WTC11 (cell line): ENCODE results near the gene SCAI. TPM values are rescaled to one million over a fixed set of nuclear protein-coding genes. Genes with fewer than 3 reads are reported as not detected.

Source experiments
- ATAC-seq: fragments of 200-7000 bp; cut with Tn5 transposase; 2 replicates; pipeline ENCODE4 v1.10.0; 2021; ENCODE audit warnings: mild to moderate bottlenecking, moderate library complexity
- CTCF ChIA-PET: fragments of 300-600 bp; sonication (Branson Sonifier 250); formaldehyde crosslinking; loops from one replicate; lab custom pipeline; 2021; ENCODE audit warnings: antibody characterized with exemption; lab: Charles Lee
- POLR2A ChIA-PET: fragments of 350-600 bp; sonication (Branson Sonifier 250); formaldehyde crosslinking; loops from one replicate; lab custom pipeline; 2021; ENCODE audit warnings: antibody characterized with exemption; lab: Charles Lee
- DNase-seq: peaks from one replicate; pipeline ENCODE4 v3.0.0; 2021; ENCODE audit warnings: low spot score
- H3K27ac Mint-ChIP-seq: 2 replicates; pipeline ENCODE4 v1.8.0; 2021; ENCODE audit warnings: mixed read lengths
- H3K27me3 Mint-ChIP-seq: 2 replicates; pipeline ENCODE4 v1.8.0; 2021; ENCODE audit warnings: low read depth, mild to moderate bottlenecking, moderate library complexity, mixed read lengths
- H3K36me3 Mint-ChIP-seq: 2 replicates; pipeline ENCODE4 v1.8.0; 2021; ENCODE audit warnings: mixed read lengths
- H3K4me1 Mint-ChIP-seq: 2 replicates; pipeline ENCODE4 v1.8.0; 2022; ENCODE audit warnings: mixed read lengths
- H3K4me3 Mint-ChIP-seq: 2 replicates; pipeline ENCODE4 v1.8.0; 2021; ENCODE audit warnings: mild to moderate bottlenecking, moderate library complexity, mixed read lengths
- H3K9me3 Mint-ChIP-seq: 2 replicates; pipeline ENCODE4 v1.8.0; 2021; ENCODE audit warnings: mixed read lengths
- FOXP4 ChIP-seq: sonication (generic); formaldehyde crosslinking; IDR thresholded peaks from 2 replicates; pipeline ENCODE4 v1.8.0; 2022; ENCODE audit warnings: mild to moderate bottlenecking, missing genetic modification reagents
- JUN ChIP-seq: sonication (generic); formaldehyde crosslinking; IDR thresholded peaks from 2 replicates; pipeline ENCODE4 v1.8.0; 2023; ENCODE audit warnings: mild to moderate bottlenecking, missing genetic modification reagents
- KAT7 ChIP-seq: sonication (generic); formaldehyde crosslinking; IDR thresholded peaks from 2 replicates; pipeline ENCODE4 v1.8.1; 2023; ENCODE audit warnings: missing genetic modification reagents, mild to moderate bottlenecking, borderline replicate concordance
- MAX ChIP-seq: sonication (generic); formaldehyde crosslinking; IDR thresholded peaks from 2 replicates; pipeline ENCODE4 v1.8.0; 2022; ENCODE audit warnings: mild to moderate bottlenecking, missing genetic modification reagents
- MXD4 ChIP-seq: fragments of 250-450 bp; sonication (Bioruptor Pico); IDR thresholded peaks from 2 replicates; pipeline ENCODE4 v1.8.0; 2021; ENCODE audit warnings: mild to moderate bottlenecking, moderate library complexity, borderline replicate concordance
- NR1H2 ChIP-seq: sonication (generic); formaldehyde crosslinking; IDR thresholded peaks from 2 replicates; pipeline ENCODE4 v1.9.0; 2021; ENCODE audit warnings: mild to moderate bottlenecking, moderate library complexity, missing genetic modification reagents
- PRRX2 ChIP-seq: fragments of 250-450 bp; sonication (Bioruptor Pico); IDR thresholded peaks from 2 replicates; pipeline ENCODE4 v1.8.0; 2021; ENCODE audit warnings: mild to moderate bottlenecking
- RELA ChIP-seq: sonication (generic); formaldehyde crosslinking; IDR thresholded peaks from 2 replicates; pipeline ENCODE4 v1.8.1; 2022; ENCODE audit warnings: missing genetic modification reagents, mild to moderate bottlenecking, borderline replicate concordance
- TCF7 ChIP-seq: sonication (generic); formaldehyde crosslinking; IDR thresholded peaks from 2 replicates; pipeline ENCODE4 v1.8.0; 2022; ENCODE audit warnings: mild to moderate bottlenecking, low read depth, missing genetic modification reagents, moderate library complexity
- USF2 ChIP-seq: sonication (generic); formaldehyde crosslinking; IDR thresholded peaks from 2 replicates; pipeline ENCODE4 v1.8.1; 2023; ENCODE audit warnings: mild to moderate bottlenecking, missing genetic modification reagents, moderate library complexity
- ZNF263 ChIP-seq: sonication (generic); formaldehyde crosslinking; IDR thresholded peaks from 2 replicates; pipeline ENCODE4 v1.8.1; 2022; ENCODE audit warnings: low read depth, mild to moderate bottlenecking, moderate library complexity, missing genetic modification reagents
- ZNF423 ChIP-seq: fragments of 250-450 bp; sonication (Bioruptor Pico); IDR thresholded peaks from 2 replicates; pipeline ENCODE4 v2.1.2; 2022; ENCODE audit warnings: mild to moderate bottlenecking, moderate library complexity
- ZNF425 ChIP-seq: fragments of 250-450 bp; sonication (Bioruptor Pico); conservative IDR thresholded peaks from 2 replicates; pipeline ENCODE4 v1.9.0; 2021; ENCODE audit warnings: mild to moderate bottlenecking
- total RNA-seq: library from RNA; stranded (reverse); gene quantifications from 3 replicates; pipeline ENCODE4 v1.2.3, GENCODE V29; 2021
- TF ChIP-seq, protein P1 (sequence below): sonication (generic); formaldehyde crosslinking; IDR thresholded peaks from 2 replicates; pipeline ENCODE4 v1.8.1; 2023; ENCODE audit warnings: mild to moderate bottlenecking, missing genetic modification reagents, moderate library complexity
- TF ChIP-seq, protein P2 (sequence below): fragments of 200-600 bp; IDR thresholded peaks from 2 replicates; pipeline ENCODE4 v1.8.0; 2022; ENCODE audit warnings: antibody characterized with exemption
- TF ChIP-seq, protein P3 (sequence below): sonication (generic); formaldehyde crosslinking; IDR thresholded peaks from 2 replicates; pipeline ENCODE4 v1.8.0; 2023; ENCODE audit warnings: mild to moderate bottlenecking, missing genetic modification reagents
- TF ChIP-seq, protein P4 (sequence below): sonication (generic); formaldehyde crosslinking; IDR thresholded peaks from 2 replicates; pipeline ENCODE4 v1.8.0; 2023; ENCODE audit warnings: missing genetic modification reagents
- TF ChIP-seq, protein P5 (sequence below): sonication (generic); formaldehyde crosslinking; IDR thresholded peaks from 2 replicates; pipeline ENCODE4 v1.8.0; 2022; ENCODE audit warnings: mild to moderate bottlenecking, missing genetic modification reagents

The SCAI gene
- total RNA-seq, 1 experiment from 2014 or later = 20.4 TPM

- CTCF ChIA-PET = no interaction called here
- no peaks in the 10 kb centered on the region for H3K9me3 Mint-ChIP-seq
- H3K27ac Mint-ChIP-seq = peak within 1 kb of the TSS; percentile 97
- H3K36me3 Mint-ChIP-seq = peaks cover 1% of the 10 kb centered on the region; the same call in 1 of the 2 replicates
- H3K27me3 Mint-ChIP-seq = no peaks in the 10 kb centered on the region
- peak; percentile 93 for ATAC-seq
- peak within 1 kb of the TSS; percentile 89 for H3K4me3 Mint-ChIP-seq
- DNase-seq = peak; percentile 98
- POLR2A ChIA-PET = interaction anchor here (1.0 kb wide), 1 partner anchor 203 kb away, joined by 4 read pairs; the partner anchor contains the start of gene SCAI
- H3K4me1 Mint-ChIP-seq = peaks cover 14% of the 10 kb centered on the region
- TF ChIP-seq NR1H2 = no peak
- no peak; the same call in 1 of the 2 replicates for TF ChIP-seq KAT7
- TF ChIP-seq ZNF423 = no peak
- TF ChIP-seq JUN (CRISPR knock-in tag) = no peak
- no peak for TF ChIP-seq MXD4
- TF ChIP-seq, protein P1, sequence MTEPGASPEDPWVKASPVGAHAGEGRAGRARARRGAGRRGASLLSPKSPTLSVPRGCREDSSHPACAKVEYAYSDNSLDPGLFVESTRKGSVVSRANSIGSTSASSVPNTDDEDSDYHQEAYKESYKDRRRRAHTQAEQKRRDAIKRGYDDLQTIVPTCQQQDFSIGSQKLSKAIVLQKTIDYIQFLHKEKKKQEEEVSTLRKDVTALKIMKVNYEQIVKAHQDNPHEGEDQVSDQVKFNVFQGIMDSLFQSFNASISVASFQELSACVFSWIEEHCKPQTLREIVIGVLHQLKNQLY = no peak
- no peak; the same call in 1 of the 2 replicates for TF ChIP-seq RELA (CRISPR knock-in tag)
- TF ChIP-seq, protein P2, sequence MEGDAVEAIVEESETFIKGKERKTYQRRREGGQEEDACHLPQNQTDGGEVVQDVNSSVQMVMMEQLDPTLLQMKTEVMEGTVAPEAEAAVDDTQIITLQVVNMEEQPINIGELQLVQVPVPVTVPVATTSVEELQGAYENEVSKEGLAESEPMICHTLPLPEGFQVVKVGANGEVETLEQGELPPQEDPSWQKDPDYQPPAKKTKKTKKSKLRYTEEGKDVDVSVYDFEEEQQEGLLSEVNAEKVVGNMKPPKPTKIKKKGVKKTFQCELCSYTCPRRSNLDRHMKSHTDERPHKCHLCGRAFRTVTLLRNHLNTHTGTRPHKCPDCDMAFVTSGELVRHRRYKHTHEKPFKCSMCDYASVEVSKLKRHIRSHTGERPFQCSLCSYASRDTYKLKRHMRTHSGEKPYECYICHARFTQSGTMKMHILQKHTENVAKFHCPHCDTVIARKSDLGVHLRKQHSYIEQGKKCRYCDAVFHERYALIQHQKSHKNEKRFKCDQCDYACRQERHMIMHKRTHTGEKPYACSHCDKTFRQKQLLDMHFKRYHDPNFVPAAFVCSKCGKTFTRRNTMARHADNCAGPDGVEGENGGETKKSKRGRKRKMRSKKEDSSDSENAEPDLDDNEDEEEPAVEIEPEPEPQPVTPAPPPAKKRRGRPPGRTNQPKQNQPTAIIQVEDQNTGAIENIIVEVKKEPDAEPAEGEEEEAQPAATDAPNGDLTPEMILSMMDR = no peak
- TF ChIP-seq USF2 (CRISPR knock-in tag) = 0 out of 2 replicates have a peak, but pooled peaks have one; percentile 26
- no peak for TF ChIP-seq TCF7 (CRISPR knock-in tag)
- peak; percentile 83 for TF ChIP-seq MAX (CRISPR knock-in tag)
- TF ChIP-seq, protein P3, sequence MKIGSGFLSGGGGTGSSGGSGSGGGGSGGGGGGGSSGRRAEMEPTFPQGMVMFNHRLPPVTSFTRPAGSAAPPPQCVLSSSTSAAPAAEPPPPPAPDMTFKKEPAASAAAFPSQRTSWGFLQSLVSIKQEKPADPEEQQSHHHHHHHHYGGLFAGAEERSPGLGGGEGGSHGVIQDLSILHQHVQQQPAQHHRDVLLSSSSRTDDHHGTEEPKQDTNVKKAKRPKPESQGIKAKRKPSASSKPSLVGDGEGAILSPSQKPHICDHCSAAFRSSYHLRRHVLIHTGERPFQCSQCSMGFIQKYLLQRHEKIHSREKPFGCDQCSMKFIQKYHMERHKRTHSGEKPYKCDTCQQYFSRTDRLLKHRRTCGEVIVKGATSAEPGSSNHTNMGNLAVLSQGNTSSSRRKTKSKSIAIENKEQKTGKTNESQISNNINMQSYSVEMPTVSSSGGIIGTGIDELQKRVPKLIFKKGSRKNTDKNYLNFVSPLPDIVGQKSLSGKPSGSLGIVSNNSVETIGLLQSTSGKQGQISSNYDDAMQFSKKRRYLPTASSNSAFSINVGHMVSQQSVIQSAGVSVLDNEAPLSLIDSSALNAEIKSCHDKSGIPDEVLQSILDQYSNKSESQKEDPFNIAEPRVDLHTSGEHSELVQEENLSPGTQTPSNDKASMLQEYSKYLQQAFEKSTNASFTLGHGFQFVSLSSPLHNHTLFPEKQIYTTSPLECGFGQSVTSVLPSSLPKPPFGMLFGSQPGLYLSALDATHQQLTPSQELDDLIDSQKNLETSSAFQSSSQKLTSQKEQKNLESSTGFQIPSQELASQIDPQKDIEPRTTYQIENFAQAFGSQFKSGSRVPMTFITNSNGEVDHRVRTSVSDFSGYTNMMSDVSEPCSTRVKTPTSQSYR (CRISPR knock-in tag) = peak; percentile 99
- TF ChIP-seq ZNF263 (CRISPR knock-in tag) = no peak
- TF ChIP-seq, protein P4, sequence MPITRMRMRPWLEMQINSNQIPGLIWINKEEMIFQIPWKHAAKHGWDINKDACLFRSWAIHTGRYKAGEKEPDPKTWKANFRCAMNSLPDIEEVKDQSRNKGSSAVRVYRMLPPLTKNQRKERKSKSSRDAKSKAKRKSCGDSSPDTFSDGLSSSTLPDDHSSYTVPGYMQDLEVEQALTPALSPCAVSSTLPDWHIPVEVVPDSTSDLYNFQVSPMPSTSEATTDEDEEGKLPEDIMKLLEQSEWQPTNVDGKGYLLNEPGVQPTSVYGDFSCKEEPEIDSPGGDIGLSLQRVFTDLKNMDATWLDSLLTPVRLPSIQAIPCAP (CRISPR knock-in tag) = peak; percentile 32; the same call in 1 of the 2 replicates
- TF ChIP-seq, protein P5, sequence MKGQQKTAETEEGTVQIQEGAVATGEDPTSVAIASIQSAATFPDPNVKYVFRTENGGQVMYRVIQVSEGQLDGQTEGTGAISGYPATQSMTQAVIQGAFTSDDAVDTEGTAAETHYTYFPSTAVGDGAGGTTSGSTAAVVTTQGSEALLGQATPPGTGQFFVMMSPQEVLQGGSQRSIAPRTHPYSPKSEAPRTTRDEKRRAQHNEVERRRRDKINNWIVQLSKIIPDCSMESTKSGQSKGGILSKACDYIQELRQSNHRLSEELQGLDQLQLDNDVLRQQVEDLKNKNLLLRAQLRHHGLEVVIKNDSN = no peak
- no peak for TF ChIP-seq PRRX2
- TF ChIP-seq FOXP4 (CRISPR knock-in tag) = peak; percentile 68; the same call in 1 of the 2 replicates
- TF ChIP-seq ZNF425 (CRISPR knock-in tag) = no peak
These were observed 202.2 kb downstream of the SCAI start, which contains the start of gene GOLGA1 for GRCh38 chr9:124940894-124941678. Gene GOLGA1, minus strand, starts transcription at chr9:124941083. Its CDS starts 2,372 bp downstream, at chr9:124938711.
